Activated CD4-positive, CD25-positive, alpha-beta regulatory T cell (primary cell): Measurements from ENCODE around the gene RNF214.

ENCODE experiments used
- DNase-seq, 4 experiments: peaks; one replicate each; lab custom pipeline; 2025; lab: John Stamatoyannopoulos, UW

The RNF214 gene

GRCh38 chr11:117214404-117215110 is 17.9 kb upstream of the RNF214 start:
- DNase-seq, result no peak

DNA sequence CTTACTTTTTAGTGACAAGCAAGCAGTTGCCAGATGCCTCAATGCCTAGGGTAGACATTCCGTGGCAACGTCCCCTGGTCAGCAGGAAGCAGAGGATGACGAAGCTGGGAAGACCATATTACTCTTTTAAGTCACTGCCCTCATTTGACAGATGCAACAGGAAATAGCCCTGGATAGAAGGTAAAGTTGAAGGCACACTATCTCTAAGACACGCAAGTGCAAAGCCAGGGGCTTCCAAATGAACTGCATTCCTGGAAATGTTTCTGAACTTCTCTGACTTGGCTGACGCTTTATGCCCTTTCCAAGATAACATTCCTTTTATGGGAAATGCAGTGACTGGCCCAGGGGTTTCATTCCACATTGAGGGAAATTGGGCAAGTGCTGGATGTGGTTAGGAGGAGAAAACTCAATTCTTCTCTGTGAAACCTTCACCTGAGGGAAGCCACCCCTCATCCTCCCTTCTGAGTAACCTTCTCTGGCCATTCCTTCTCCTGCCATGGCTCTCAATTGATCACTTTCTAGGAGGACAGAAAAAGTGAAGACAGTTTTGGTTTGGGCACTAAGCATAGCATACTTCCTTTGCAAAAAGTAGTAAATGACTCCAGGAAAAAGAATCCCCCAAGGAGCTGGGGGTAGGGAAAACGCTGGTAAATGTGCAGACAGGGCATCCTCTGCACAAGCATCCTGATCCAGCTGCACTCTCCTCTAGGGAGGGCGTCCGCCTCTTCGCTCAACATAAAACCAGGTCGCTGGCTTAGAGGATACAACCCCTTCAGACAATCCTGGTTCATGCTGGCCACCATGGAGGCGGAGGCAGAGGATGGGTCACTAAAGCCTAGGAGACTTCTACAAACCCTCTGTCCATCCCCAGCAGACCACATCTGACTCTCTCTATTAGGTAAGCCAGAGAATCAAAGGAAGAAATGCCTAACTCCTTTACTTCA is 15.1 kb upstream of the RNF214 start:
- no peak for DNase-seq

DNA sequence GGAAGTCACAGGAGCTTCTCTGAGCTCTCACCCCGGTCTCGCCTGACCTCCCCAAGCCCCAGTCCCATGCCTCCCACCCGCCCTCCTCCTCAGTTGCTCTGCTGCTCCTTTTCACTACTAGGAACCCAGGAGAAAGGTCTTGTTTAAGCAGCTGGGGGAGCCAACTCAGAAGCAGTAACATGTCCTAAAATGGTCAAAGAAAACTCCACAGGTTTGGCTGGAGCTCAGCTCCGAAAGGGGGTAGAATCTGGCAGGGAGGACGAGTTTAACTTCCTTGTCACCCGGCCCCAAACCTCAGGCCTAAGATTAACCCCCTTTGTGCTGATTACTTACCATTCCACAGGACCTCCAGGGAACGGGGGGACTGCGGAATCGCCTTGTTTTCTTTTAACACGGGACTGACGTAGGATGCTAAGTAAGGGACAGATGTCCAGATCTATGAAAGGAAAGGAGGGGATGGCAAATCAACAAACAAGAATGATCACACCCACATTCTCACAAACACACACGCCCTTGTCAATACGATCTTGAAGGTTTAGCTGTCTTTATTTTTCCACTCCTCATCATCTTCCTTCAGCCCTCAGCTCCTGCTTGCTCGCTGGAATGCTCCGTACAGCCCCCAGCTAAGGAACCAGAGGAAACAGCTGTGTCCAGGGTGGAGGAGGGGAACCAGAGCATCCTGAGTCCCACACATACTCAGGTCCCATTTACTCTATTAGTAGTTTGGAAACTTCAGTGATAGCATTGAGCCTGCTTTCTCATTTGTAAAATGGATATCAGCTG is 14.1 kb upstream of the RNF214 start:
- DNase-seq, result no peak

- DNase-seq, result no peak
These were observed 13.5 kb upstream of the RNF214 start for GRCh38 chr11:117219001-117219400.

- no peak for DNase-seq
These were observed 13.0 kb upstream of the RNF214 start for GRCh38 chr11:117219455-117219854.

- no peak for DNase-seq
These were observed 12.5 kb upstream of the RNF214 start for GRCh38 chr11:117219995-117220394.

DNA sequence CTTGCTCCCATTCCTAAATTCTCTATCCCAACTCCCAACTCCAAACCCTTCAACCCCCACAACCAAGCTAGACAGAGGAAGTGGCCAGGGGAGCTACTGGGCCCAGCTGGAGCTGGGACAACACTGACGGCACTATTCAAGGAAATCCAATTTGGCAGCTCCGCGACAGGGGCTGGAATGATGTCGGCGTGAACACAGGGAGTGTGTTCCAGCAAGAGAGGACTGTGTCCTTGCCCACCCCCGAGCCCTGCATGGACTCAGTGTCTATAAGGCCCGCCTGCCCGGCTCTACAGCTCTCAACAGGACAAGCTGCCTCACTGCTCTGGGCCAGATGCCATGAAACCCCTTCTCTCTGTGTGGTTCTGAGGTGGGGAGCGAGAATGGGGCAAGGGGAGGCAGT is 11.9 kb upstream of the RNF214 start:
- DNase-seq, result no peak

DNA sequence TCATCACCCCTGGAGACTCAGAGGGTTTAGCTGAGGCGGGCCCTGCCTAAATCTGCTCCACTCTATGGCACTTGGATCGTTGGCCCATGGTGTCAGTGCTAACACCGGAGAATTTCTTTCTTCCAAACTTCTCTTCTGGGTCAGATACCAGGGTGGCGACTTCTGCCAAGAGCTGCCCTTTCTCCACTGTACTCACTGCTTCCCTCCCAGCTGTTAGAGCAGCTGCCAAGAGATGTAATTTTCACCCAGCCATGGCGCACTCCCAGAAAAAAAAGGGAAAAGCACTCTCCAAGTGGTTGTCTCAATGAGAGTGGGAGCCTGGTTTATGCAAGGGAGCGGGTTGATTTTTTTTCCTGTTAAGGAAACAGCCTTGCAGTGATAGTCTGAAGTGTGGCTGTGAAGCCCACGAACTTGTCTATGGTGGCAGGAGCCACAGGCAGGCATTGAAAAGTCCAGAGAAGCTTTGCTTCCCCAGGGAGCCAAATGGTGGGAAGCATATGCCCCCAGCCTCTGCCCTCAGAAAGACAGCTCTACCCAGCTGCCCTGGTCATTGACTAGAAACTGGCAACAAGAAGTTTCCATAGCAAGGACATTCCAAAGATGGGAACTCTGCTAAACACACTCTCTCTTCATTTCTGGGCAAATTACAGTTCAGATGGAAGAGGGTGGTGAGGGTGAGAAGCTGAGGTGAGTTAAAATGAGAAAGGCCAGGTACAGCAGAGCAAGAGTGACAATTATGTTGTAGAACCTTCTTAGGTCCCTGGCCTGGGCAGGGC is 11.3 kb upstream of the RNF214 start:
- DNase-seq, result no peak

- no peak for DNase-seq
These were observed 10.5 kb upstream of the RNF214 start for GRCh38 chr11:117221775-117222517.

GRCh38 chr11:117222991-117223740 is 9.3 kb upstream of the RNF214 start:
- DNase-seq, result no peak

DNA sequence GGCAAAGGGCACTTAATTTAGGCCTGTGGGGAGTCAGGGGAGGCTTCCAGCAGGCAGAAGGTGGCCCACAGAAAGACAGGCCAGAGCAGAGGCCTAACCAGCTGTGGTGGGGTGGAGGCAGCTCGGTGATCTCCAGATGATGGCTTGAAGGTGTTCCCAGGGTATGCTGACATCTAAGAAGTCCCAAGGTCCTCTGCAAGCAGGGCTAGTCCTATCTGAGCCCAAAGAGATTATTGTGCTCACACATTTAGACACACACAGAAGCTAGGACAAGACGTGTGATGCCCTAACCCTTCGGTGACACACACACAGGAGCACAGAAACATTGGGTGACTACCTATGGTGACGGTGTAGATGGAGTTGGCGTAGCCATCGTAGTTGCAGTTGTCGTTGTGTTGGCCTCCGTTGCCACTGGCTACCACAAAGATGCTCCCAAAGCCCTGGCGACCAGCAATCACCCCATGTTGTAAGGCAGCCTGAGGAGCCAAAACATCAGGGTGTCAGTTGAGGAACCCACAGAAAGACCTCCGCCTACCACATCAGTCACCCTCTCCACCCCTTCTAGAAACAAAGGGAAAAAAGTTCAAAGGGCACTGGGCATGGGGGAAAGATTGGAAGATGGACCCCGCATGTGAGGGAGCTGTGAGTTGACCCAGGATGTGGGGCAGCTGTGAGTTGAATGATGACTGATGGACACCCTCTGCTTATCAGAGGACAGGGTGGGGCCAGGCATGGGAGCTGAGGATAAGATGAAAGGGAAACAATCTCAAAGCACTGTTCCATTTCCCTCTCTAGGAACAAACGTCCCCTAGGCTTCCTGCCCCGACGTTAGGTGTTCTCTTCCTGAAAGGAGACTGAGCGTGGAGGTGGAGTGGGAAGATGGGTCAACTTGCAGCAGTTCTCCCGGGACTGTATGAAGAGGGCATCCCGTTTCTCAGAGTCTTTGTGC is 8.5 kb upstream of the RNF214 start:
- no peak for DNase-seq

GRCh38 chr11:117225553-117226170 is 6.8 kb upstream of the RNF214 start:
- no peak for DNase-seq

DNA sequence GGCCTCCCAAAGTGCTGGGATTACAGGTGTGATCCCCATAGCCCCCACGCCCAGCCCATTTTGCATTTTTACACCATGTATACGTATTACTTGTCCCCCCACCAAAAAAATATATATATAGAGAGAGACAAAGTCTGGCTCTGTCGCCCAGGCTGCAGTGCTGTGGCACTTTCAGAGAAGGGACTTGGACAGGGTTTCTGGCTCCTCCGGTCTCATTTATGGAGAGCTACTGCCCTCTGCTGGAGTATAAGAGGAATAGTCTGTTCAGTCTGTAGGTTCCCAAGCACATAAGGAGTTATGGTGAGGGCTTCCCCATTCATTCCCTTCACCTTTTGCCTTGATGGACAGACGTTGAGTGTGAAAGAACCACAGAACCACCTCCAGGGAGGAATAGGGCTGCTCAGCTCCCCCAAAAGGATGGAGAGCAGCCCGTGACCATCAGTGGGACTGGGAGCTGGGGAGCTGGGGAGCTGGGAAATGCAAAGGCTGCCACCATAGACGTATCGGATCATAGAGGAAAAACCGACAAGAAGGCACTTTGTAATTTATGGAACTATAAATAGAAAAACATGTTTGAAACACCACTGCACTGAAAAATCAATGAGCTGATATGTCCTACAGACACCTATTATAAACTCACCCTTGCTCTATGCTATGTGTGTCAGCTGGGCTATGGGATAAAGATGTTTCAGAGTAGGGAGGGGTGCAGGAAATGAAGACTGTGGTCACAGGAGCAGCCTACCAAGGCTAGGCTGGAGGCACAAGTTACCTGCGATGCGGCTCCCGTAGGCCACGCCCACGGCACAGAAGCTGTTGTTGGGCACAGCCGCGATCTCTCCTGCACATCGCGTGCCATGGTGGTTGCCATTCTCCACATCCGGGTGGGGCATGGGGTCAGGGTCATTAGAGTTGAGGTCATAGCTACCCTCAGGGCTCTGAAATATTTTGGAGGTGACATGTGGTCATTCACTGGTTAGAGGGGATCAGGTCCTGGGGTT is 5.8 kb upstream of the RNF214 start:
- DNase-seq, result no peak

DNA sequence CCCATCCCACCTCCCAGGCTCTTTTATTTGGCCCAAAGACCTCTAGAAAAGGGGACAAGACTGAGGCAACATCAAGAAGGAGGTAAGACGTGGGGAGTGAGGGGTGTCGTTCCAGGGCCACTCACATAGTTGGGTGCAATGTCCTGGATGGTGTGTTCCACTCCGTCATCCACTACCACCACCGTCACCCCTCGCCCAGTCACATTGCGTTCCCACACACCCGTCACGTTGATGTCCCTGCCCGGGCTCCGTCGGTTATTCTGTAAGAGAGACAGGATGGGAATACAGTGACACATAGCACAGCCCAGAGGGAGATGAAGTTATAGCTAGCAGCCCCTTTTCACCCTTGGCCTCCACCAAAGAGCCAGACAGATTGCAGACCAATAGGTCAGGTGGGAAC is 4.4 kb upstream of the RNF214 start:
- no peak for DNase-seq

- no peak for DNase-seq
These were observed 3.1 kb upstream of the RNF214 start for GRCh38 chr11:117229411-117229810.

DNA sequence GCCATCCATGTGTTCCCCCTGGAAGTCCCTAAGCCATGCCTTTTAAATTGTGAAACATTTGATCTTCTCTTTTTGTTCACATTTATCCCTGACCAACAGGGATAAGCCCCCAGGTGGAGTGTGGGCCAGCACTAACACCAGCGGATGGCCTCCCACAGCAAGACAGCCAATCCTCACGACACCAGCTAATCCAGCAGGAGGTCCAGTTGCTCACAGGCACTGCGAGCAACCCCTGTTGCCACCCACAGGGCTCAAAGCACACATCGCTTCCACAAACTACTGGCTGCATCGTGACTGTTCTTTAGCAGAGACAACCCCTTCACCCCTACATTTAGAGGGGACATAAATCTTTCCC is 2.6 kb upstream of the RNF214 start:
- DNase-seq, result no peak

DNA sequence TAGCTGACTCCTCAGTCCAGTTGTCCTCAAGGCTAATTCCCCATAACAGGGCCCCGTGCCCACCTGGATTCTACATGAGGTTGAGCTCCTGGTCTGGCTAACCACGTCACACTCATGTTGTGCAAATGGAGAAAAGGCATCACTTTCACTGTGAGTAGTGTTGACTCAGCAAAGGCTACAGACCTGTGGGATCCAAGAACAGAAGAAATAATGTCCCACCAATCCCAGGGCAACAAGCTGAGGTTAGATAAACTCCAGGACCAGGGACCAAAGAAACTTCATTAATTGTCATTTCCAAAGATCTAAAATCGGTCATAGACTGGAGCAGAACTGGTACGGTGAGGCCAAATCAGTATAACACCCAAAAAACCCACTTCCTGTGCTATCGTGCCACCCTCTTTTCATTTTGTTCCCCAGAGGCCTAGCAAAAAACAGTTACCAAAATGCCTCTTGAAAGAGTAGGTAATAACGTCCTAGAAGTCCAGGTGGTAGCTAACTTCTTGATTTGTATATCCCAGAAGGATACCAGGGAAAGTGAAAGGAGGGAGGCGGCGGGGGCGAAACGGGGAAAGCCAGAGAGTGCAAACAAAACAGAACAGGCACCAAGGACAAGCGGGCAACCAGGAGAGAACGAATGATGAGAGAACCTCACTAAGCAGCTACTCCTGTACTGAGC is 2.0 kb upstream of the RNF214 start:
- peak in 2 of 4 experiments; percentile 9 to 17 for DNase-seq
